Thyroid gland (tissue), 4 donors: Measurements from ENCODE around the gene PLPP3.

Experiments
- POLR2A ChIP-seq, 2 donors: fragments of 450-650 bp; IDR thresholded peaks; one replicate each; pipeline ENCODE4 v1.6.1; 2017; ENCODE audit warnings: antibody characterized with exemption in 2 of 2, mild to moderate bottlenecking in 2 of 2, moderate library complexity in 1 of 2
- TF ChIP-seq, protein P1 (sequence below), 6 experiments: fragments of 200-600 bp in 3 of 6; fragments of 450-650 bp in 3 of 6; sonication (generic) in 3 of 6; IDR thresholded peaks; one replicate each; pipeline ENCODE4 v1.5.1; 2016 to 2019; ENCODE audit warnings: antibody characterized with exemption in 6 of 6, mild to moderate bottlenecking in 2 of 6, inconsistent platforms in 1 of 6, moderate library complexity in 1 of 6

DNA sequence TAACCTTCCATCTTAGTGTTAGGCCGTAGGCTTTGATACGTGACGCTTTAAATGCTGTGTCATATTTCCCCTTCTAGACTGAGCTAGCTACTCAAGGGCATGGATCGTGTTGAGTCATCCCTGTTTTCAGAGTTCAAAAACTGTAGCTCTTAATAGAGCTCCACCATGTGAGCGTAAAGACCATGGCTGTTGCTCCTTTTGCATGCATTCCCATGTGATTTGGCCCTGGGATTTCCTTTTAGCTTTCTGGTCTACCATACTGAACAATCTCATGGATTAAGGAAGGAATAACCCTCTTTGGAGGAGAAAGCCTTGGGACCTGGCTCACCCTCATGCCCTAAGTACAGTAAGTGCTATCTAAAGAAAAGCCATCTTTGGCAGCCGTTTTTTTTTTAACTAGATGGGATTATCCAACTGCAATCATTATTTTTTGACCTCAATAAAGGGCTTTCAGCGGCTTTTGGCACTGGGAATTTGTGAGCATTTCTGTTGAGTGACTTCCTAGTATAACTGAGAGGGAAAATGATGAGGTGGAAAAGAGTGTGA lies 76.6 kb downstream of the PLPP3 start:
- TF ChIP-seq POLR2A (IDR thresholded peaks at IDR 0.05) = no peak
- TF ChIP-seq, protein P1, sequence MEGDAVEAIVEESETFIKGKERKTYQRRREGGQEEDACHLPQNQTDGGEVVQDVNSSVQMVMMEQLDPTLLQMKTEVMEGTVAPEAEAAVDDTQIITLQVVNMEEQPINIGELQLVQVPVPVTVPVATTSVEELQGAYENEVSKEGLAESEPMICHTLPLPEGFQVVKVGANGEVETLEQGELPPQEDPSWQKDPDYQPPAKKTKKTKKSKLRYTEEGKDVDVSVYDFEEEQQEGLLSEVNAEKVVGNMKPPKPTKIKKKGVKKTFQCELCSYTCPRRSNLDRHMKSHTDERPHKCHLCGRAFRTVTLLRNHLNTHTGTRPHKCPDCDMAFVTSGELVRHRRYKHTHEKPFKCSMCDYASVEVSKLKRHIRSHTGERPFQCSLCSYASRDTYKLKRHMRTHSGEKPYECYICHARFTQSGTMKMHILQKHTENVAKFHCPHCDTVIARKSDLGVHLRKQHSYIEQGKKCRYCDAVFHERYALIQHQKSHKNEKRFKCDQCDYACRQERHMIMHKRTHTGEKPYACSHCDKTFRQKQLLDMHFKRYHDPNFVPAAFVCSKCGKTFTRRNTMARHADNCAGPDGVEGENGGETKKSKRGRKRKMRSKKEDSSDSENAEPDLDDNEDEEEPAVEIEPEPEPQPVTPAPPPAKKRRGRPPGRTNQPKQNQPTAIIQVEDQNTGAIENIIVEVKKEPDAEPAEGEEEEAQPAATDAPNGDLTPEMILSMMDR (IDR thresholded peaks at IDR 0.05) = no peak
